H1 (cell line): ENCODE measurements around the gene CDK13. TPM values are rescaled to one million over a fixed set of nuclear protein-coding genes. Genes with fewer than 3 reads are reported as not detected.

ENCODE experiments used
- CTCF ChIA-PET: fragments of 300-600 bp; sonication (Branson Sonifier 250); formaldehyde crosslinking; loops from one replicate; lab custom pipeline; 2021; ENCODE audit not compliant: partially characterized antibody; lab: Charles Lee
- POLR2A ChIA-PET: fragments of 300-600 bp; sonication (Branson Sonifier 250); formaldehyde crosslinking; loops from one replicate; lab custom pipeline; 2021; ENCODE audit warnings: inconsistent platforms; ENCODE audit not compliant: partially characterized antibody; lab: Charles Lee
- DNase-seq, 2 experiments: peaks; one replicate each; pipeline versions ENCODE4 v3.0.0 to v3.0.0-alpha.2; 2010 to 2022; ENCODE audit warnings: low spot score in 2 of 2, low read depth in 1 of 2, mixed read lengths in 1 of 2
- FAIRE-seq: peaks from 2 replicates; lab custom pipeline; 2011; peaks lifted over from hg19 to GRCh38; lab: Jason Lieb, UNC
- H2AFZ ChIP-seq: 2 replicates; pipeline ENCODE4 v1.8.1; 2012; ENCODE audit warnings: low read length, inconsistent platforms
- H2AK5ac ChIP-seq: 2 replicates; pipeline ENCODE4 v1.6.1; 2013; ENCODE audit warnings: low read depth, low read length
- H2BK120ac ChIP-seq: replicated peaks from 2 replicates; pipeline ENCODE3; 2013; ENCODE audit warnings: low read depth, low read length, inconsistent platforms
- H2BK12ac ChIP-seq: 2 replicates; pipeline ENCODE4 v1.6.1; 2013; ENCODE audit warnings: low read depth, low read length
- H2BK15ac ChIP-seq: 2 replicates; pipeline ENCODE4 v1.6.1; 2013; ENCODE audit warnings: low read length
- H2BK20ac ChIP-seq: 2 replicates; pipeline ENCODE4 v1.6.1; 2013; ENCODE audit warnings: low read length
- H2BK5ac ChIP-seq: 2 replicates; pipeline ENCODE4 v1.6.1; 2013; ENCODE audit warnings: low read depth, low read length
- H3K14ac ChIP-seq: 2 replicates; pipeline ENCODE4 v1.6.1; 2013; ENCODE audit warnings: inconsistent platforms; ENCODE audit not compliant: insufficient read length
- H3K18ac ChIP-seq: 2 replicates; pipeline ENCODE4 v1.6.1; 2013; ENCODE audit warnings: low read length; ENCODE audit errors: extremely low read depth
- H3K23ac ChIP-seq: 2 replicates; pipeline ENCODE4 v1.6.1; 2013; ENCODE audit warnings: inconsistent platforms; ENCODE audit not compliant: insufficient read length
- H3K23me2 ChIP-seq: 2 replicates; pipeline ENCODE4 v1.6.1; 2013; ENCODE audit warnings: low read depth, low read length
- H3K27ac ChIP-seq: 2 replicates; pipeline ENCODE4 v1.6.1; 2011; ENCODE audit warnings: low read depth, low read length, inconsistent platforms
- H3K27me3 ChIP-seq, 4 experiments: replicated peaks in 1 of 4; 1 replicate in 1 of 4; 2 replicates in 3 of 4; pipeline versions ENCODE4 v1.6.1 to v1.8.1; 2011 to 2013; ENCODE audit warnings: low read length in 3 of 4, mild to moderate bottlenecking in 3 of 4, inconsistent platforms in 2 of 4, mixed read lengths in 2 of 4, moderate library complexity in 1 of 4; ENCODE audit not compliant: control insufficient read depth in 3 of 4, insufficient read depth in 3 of 4; ENCODE audit errors: extremely low read depth in 1 of 4
- H3K36me3 ChIP-seq, 4 experiments: 2 replicates each; pipeline versions ENCODE4 v1.6.1 to v1.8.1; 2011 to 2013; ENCODE audit warnings: mild to moderate bottlenecking in 4 of 4, low read length in 3 of 4, moderate library complexity in 2 of 4, control low read depth in 1 of 4, inconsistent platforms in 1 of 4; ENCODE audit not compliant: insufficient read depth in 4 of 4, control insufficient read depth in 2 of 4
- H3K4ac ChIP-seq: replicated peaks from 2 replicates; pipeline ENCODE3; 2013; ENCODE audit warnings: low read length, low read depth, mixed read lengths, inconsistent platforms; ENCODE audit not compliant: insufficient read length
- H3K4me1 ChIP-seq, 4 experiments: replicated peaks in 1 of 4; 1 replicate in 1 of 4; 2 replicates in 3 of 4; pipeline versions ENCODE4 v1.6.1 to v1.8.1; 2011 to 2013; ENCODE audit warnings: low read length in 3 of 4, inconsistent platforms in 2 of 4, mixed read lengths in 1 of 4; ENCODE audit not compliant: insufficient read depth in 4 of 4, control insufficient read depth in 3 of 4
- H3K4me2 ChIP-seq, 2 experiments: 2 replicates each; pipeline versions ENCODE4 v1.6.1 to v1.8.1; 2011 to 2013; ENCODE audit warnings: low read depth in 2 of 2, low read length in 2 of 2, control low read depth in 1 of 2, inconsistent platforms in 1 of 2, mild to moderate bottlenecking in 1 of 2; ENCODE audit not compliant: insufficient read depth in 1 of 2
- H3K4me3 ChIP-seq, 4 experiments: fragments of 200-600, 300-600 bp in 1 of 4; sonication (generic), shearing (Covaris generic), sonication (Bioruptor Twin) in 1 of 4; 2 replicates each; pipeline versions ENCODE4 v1.5.1 to v1.8.1; 2011 to 2016; ENCODE audit warnings: low read length in 4 of 4, low read depth in 3 of 4, control low read depth in 2 of 4, inconsistent platforms in 2 of 4, mild to moderate bottlenecking in 2 of 4, mixed read lengths in 1 of 4, moderate library complexity in 1 of 4; ENCODE audit not compliant: insufficient read depth in 2 of 4; ENCODE audit errors: extremely low read depth in 1 of 4
- H3K56ac ChIP-seq: replicated peaks from 2 replicates; pipeline ENCODE3; 2013; ENCODE audit warnings: low read depth, mild to moderate bottlenecking, mixed read lengths, low read length, inconsistent platforms; ENCODE audit not compliant: insufficient read length
- H3K79me1 ChIP-seq: 2 replicates; pipeline ENCODE4 v1.6.1; 2013; ENCODE audit warnings: low read depth, low read length, control low read depth
- H3K79me2 ChIP-seq, 2 experiments: 2 replicates each; pipeline versions ENCODE4 v1.6.1 to v1.8.1; 2012 to 2013; ENCODE audit warnings: low read length in 2 of 2, mild to moderate bottlenecking in 2 of 2, inconsistent platforms in 1 of 2; ENCODE audit not compliant: insufficient read depth in 2 of 2, control insufficient read depth in 1 of 2
- H3K9ac ChIP-seq, 4 experiments: replicated peaks in 1 of 4; 1 replicate in 1 of 4; 2 replicates in 3 of 4; pipeline versions ENCODE4 v1.6.1 to v1.8.1; 2011 to 2013; ENCODE audit warnings: low read depth in 3 of 4, low read length in 3 of 4, control low read depth in 2 of 4, mild to moderate bottlenecking in 2 of 4, moderate library complexity in 2 of 4, inconsistent platforms in 1 of 4; ENCODE audit errors: extremely low read depth in 1 of 4
- H3K9me3 ChIP-seq, 2 experiments: 2 replicates each; pipeline versions ENCODE4 v1.6.1 to v1.8.1; 2012 to 2013; ENCODE audit warnings: mild to moderate bottlenecking in 2 of 2, moderate library complexity in 2 of 2, control low read depth in 1 of 2, inconsistent platforms in 1 of 2, low read depth in 1 of 2, low read length in 1 of 2, mixed read lengths in 1 of 2; ENCODE audit not compliant: insufficient read depth in 2 of 2
- H4K20me1 ChIP-seq, 2 experiments: replicated peaks in 1 of 2; 2 replicates each; pipeline versions ENCODE3 to v1.8.1; 2011 to 2013; ENCODE audit warnings: inconsistent platforms in 2 of 2, low read length in 2 of 2, mild to moderate bottlenecking in 1 of 2; ENCODE audit not compliant: insufficient read depth in 2 of 2, control insufficient read depth in 1 of 2
- H4K5ac ChIP-seq: 2 replicates; pipeline ENCODE4 v1.6.1; 2013; ENCODE audit warnings: low read length, low read depth, mixed read lengths, inconsistent platforms; ENCODE audit not compliant: insufficient read length
- H4K8ac ChIP-seq: 2 replicates; pipeline ENCODE4 v1.8.0; 2013; ENCODE audit warnings: mild to moderate bottlenecking, moderate library complexity, low read length, inconsistent platforms; ENCODE audit not compliant: insufficient read depth; ENCODE audit errors: extremely low read depth
- H4K91ac ChIP-seq: replicated peaks from 2 replicates; pipeline ENCODE3; 2013; ENCODE audit warnings: low read length, mixed read lengths, inconsistent platforms; ENCODE audit not compliant: insufficient read length
- RBBP5 ChIP-seq: IDR thresholded peaks from 2 replicates; pipeline ENCODE4 v1.7.1; 2012; ENCODE audit warnings: low read depth, mild to moderate bottlenecking, inconsistent platforms, low read length, moderate library complexity, borderline replicate concordance
- SIN3A ChIP-seq, 2 experiments: IDR thresholded peaks in 1 of 2; conservative IDR thresholded peaks in 1 of 2; 2 replicates each; pipeline ENCODE4 v1.6.1; 2011 to 2012; ENCODE audit warnings: low read length in 2 of 2, improper control_type of control experiment in 1 of 2, low read depth in 1 of 2, mild to moderate bottlenecking in 1 of 2
- SP1 ChIP-seq: IDR thresholded peaks from 2 replicates; pipeline ENCODE4 v1.6.1; 2011; ENCODE audit warnings: low read depth, low read length
- WGBS, 2 experiments: shearing (Covaris generic) in 1 of 2; methylation state at CpG; one replicate each; pipeline versions ENCODE4 v1.1.6 to v1.1.7; 2013 to 2015; ENCODE audit warnings: low lambda C conversion rate in 2 of 2, mixed read lengths in 2 of 2, inconsistent platforms in 1 of 2, low coverage in 1 of 2, missing lambda C conversion rate in 1 of 2; ENCODE audit not compliant: insufficient replicate concordance in 2 of 2, insufficient coverage in 1 of 2, insufficient read length in 1 of 2; ENCODE audit errors: extremely low coverage in 1 of 2, missing lambda C conversion rate in 1 of 2; 5-methylcytosine and 5-hydroxymethylcytosine counted together
- polyA plus RNA-seq, 7 experiments: library from polyadenylated mRNA; depleted of rRNA in 3 of 7; stranded (reverse) in 5 of 7; unstranded in 2 of 7; fragments of >200 nt in 5 of 7; fragments of 200-250 nt in 2 of 7; gene quantifications; 1 replicate in 5 of 7; 2 replicates in 1 of 7; 4 replicates in 1 of 7; pipeline versions ENCODE4 v1.2.1 to v1.2.3, GENCODE V29; 2011 to 2013; ENCODE audit warnings: missing spikeins in 2 of 7, mixed read lengths in 2 of 7
- total RNA-seq: library from RNA; stranded (reverse); fragmentation: NEBNext Ultra II Directional; extraction: Animal tissue kit (Norgen Biotek cat#: 25700); gene quantifications from 2 replicates; pipeline ENCODE4 v1.2.1, GENCODE V29; 2021

The CDK13 gene
- total and polyA plus RNA-seq, 2 of the 8 experiments (the other 6 are each of a cell fraction or from before 2014, with no cell fraction given), result 22.6 to 49.5 TPM

GRCh38 chr7:39971924-39972323 lies 21.9 kb downstream of the CDK13 start:
- H2BK20ac ChIP-seq, result no peak overlapping the region
- TF ChIP-seq RBBP5, result no peak
- no peak for TF ChIP-seq SP1
- TF ChIP-seq SIN3A (conservative IDR thresholded peaks at IDR 0.05 in 1 of 2, IDR thresholded peaks at IDR 0.05 in 1 of 2; ENCODE audit: low read depth in 1 of 2, low read length in 2 of 2), result no peak
- TF ChIP-seq, all 59 proteins: peak for 0
- Histone ChIP-seq H3K9me3 (no peaks in the 10 kb centered on the region), H2BK12ac (no peak overlapping the region), H3K14ac (no peak overlapping the region), H3K4me1 (peaks cover 0 to 2% (median under 1%) of the 10 kb centered on the region in 4 experiments; a peak in 2 of 7 replicates), H3K36me3 (no peaks in the 10 kb centered on the region), H3K79me1 (no peaks in the 10 kb centered on the region; the same call in 1 of the 2 replicates), H3K79me2 (peaks cover 13 to 98% of the 10 kb centered on the region in 2 experiments), H3K56ac (no peak overlapping the region), H2BK120ac (no peak overlapping the region), H3K4ac (no peak overlapping the region), H3K4me3 (no peak overlapping the region), H2AK5ac (no peak overlapping the region), H3K23ac (no peak overlapping the region), H4K20me1 (no peaks in the 10 kb centered on the region), H4K91ac (no peak overlapping the region), H3K27ac (no peak overlapping the region), H4K8ac (no peak overlapping the region), H3K18ac (no peak overlapping the region), H2AFZ (no peak overlapping the region), H3K23me2 (no peaks in the 10 kb centered on the region), H4K5ac (no peak overlapping the region), H3K4me2 (no peak overlapping the region), H2BK5ac (no peak overlapping the region), H3K9ac (no peak overlapping the region), H2BK15ac (no peak overlapping the region), H3K27me3 (no peaks in the 10 kb centered on the region)
- FAIRE-seq (no peak), DNase-seq (no peak)
- ChIA-PET CTCF (no interaction called here), POLR2A (no interaction called here)
- 93% methylated on average over 3 of the region's 3 CpGs; no CpG with 5 or more reads in 1 of the 2 experiments for WGBS, 2 experiments
